K562 (cell line): ENCODE data around the gene OSBPL10.

ENCODE experiments used
- POLR2A ChIP-seq: fragments of 450-650 bp; conservative IDR thresholded peaks from 2 replicates; pipeline ENCODE4 v1.6.1; 2016
- TAF1 ChIP-seq: IDR thresholded peaks from 2 replicates; pipeline ENCODE4 v1.6.1; 2011; ENCODE audit warnings: mild to moderate bottlenecking, low read length, moderate library complexity; ENCODE audit not compliant: insufficient read depth, control insufficient read depth, severe bottlenecking; ENCODE audit errors: extremely low read depth
- ZBTB1 ChIP-seq: sonication (generic); formaldehyde crosslinking; IDR thresholded peaks from 2 replicates; pipeline ENCODE4 v1.8.1; 2023; ENCODE audit warnings: missing genetic modification reagents, low read depth, mild to moderate bottlenecking, borderline replicate concordance

DNA sequence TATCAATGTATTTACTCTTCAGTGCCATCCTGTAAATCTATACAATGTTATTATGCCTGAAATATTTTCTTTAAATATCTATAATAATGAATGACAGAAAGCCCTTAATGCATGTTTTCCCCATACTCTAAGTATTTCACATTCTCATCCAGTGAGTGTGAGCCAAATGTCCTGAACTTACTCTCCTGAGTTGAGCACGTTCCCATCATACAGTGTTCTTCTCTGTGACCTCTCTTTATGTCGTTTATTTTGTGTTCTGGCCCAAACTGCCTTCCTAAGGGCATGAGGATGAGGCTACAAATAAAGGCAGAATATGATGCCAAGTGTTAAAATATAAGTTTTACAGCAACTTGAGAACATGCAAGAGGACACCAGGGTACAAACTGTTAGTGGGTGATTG, 3.3 kb downstream of the OSBPL10 start:
- TF ChIP-seq POLR2A, result no peak
- no peak for TF ChIP-seq ZBTB1 (CRISPR knock-in tag)
- no peak for TF ChIP-seq TAF1
